Measurements from ENCODE around the gene GALNT17.

- TF ChIP-seq, protein P1, sequence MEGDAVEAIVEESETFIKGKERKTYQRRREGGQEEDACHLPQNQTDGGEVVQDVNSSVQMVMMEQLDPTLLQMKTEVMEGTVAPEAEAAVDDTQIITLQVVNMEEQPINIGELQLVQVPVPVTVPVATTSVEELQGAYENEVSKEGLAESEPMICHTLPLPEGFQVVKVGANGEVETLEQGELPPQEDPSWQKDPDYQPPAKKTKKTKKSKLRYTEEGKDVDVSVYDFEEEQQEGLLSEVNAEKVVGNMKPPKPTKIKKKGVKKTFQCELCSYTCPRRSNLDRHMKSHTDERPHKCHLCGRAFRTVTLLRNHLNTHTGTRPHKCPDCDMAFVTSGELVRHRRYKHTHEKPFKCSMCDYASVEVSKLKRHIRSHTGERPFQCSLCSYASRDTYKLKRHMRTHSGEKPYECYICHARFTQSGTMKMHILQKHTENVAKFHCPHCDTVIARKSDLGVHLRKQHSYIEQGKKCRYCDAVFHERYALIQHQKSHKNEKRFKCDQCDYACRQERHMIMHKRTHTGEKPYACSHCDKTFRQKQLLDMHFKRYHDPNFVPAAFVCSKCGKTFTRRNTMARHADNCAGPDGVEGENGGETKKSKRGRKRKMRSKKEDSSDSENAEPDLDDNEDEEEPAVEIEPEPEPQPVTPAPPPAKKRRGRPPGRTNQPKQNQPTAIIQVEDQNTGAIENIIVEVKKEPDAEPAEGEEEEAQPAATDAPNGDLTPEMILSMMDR (IDR thresholded peaks at IDR 0.05): no peak
- no peak for TF ChIP-seq POLR2A (IDR thresholded peaks at IDR 0.05)
Observed at GRCh38 chr7:71278257-71278656, 146.3 kb downstream of the GALNT17 start.
